HL-60/S4 (cell line): ENCODE results near the gene TXNDC17.

ENCODE experiments used
- in situ Hi-C: fragments of 300-500 bp; cut with MboI; formaldehyde crosslinking; loops from 2 replicates; pipeline ENCODE4 v1.14.3; 2022; ENCODE audit warnings: low sequenced_read_pairs

Gene TXNDC17

GRCh38 chr17:6660101-6660500, 19.2 kb downstream of the TXNDC17 start:
- in situ Hi-C loops = loop anchor here (10.0 kb wide), 1 partner anchor 345 kb away; no protein-coding TSS in a partner anchor

DNA sequence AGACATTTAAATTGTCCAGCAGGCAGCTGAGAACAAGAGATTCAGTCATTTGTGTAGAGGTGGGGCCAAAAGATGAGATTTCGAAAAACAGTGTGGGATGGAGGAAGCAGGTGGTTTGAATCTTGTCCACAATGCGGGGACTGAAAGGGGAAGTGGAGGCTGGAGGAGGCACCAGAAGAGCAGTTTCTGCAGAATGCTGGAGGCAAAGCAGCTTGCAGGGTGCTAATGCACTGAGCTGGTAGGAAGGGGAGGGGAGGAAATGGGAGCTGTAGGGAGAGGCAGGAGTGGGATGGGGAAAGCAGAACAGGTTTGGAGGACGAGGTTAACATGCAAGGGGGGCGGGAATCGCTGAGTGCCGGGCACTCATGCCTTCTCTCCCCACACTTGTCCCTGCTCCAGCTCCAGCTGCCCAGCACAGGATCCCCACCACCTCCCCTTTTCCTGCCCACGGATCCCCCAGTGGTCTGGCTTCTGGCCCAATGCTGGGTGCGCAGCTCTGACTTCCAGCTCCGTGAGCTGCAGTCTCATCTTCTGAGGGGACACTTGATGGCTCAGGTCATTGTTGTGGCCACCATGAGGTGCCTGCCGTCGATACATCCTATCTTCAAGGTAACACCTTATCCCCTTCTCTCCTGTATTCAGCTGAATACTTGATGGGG, 20.1 kb downstream of the TXNDC17 start:
- in situ Hi-C loops = loop anchor here (10.0 kb wide), 1 partner anchor 344 kb away; no protein-coding TSS in a partner anchor

DNA sequence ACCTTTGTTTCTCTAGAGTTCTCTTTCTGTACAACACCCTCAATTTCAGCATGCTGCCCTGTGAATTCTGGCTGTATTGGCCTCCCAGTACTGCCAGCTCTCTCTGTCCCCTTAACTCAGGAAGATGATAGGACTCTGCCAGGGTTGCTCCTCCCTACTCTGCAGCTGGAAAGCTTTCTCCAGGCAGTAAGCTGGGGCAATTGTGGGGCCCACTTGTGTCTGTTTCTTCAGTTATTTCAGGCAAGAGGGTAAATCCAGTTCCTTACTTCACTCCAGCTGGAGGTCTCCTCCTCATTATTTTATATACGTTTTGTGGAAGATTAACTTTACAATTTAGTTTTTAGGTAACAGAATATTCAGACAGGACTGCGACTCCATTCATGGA, 20.6 kb downstream of the TXNDC17 start:
- in situ Hi-C loops = loop anchor here (10.0 kb wide), 1 partner anchor 343 kb away; no protein-coding TSS in a partner anchor

DNA sequence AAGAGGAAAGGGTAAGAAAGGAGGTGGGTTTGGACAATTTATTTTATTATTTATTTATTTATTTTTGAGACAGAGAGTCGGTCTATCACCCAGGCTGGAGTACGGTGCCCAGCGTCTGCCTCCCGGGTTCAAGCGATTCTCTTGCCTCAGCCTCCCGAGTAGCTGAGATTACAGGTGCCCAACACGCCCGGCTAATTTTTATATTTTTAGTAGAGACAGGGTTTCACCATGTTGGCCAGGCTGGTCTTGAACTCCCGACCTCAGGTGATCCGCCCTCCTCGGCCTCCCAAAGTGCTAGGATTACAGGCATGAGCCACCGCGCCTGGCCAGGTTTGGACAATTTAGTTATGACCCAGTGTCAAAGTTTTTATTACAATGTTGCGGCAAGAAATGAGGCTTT, 22.3 kb downstream of the TXNDC17 start:
- in situ Hi-C loops = loop anchor here (10.0 kb wide), 1 partner anchor 342 kb away; no protein-coding TSS in a partner anchor

DNA sequence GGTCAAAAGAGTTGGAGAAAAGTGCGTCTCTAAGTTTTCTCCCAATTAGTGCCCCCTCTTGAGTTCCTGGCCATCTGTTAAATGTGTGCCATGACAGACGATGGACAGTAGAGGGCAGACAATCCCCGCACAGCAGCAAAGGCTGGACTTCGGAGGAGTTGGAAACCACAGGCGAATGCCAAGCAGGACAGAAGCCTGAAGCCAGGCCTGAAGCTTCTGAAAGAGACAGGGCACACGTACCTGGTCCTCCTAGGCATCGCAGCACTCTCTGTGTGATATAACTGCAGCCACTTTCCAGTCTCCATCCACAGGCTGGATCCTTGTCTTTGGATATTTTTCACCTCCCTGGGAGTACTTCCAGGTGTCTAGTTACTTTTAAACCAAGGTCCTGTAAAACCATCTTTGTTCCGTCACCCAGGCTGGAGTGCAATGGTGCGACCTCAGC, 25.2 kb downstream of the TXNDC17 start:
- in situ Hi-C loops = loop anchor here (10.0 kb wide), 1 partner anchor 339 kb away; no protein-coding TSS in a partner anchor

GRCh38 chr17:6666557-6666956, 25.7 kb downstream of the TXNDC17 start:
- in situ Hi-C loops = loop anchor here (10.0 kb wide), 1 partner anchor 338 kb away; no protein-coding TSS in a partner anchor

DNA sequence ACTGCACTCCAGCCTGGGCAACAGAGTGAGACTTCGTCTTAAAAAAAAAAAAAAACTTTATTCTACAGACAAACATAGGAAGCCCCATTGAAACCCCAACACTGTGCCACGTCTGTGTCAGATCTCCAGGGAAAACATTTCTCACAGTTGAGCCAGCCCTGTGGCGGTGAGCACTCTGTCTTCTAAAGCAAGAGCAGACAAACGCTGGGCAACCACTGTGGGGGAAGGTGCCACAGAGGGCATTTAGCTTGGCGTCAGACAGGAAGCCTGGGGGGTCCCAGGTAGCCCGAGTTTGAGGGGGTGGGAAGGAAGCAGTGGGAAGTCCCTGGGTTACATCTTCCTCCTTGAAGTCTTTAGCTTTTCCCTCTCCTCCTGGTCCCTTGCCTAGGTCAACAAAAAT, 26.7 kb downstream of the TXNDC17 start:
- in situ Hi-C loops = loop anchor here (10.0 kb wide), 1 partner anchor 337 kb away; no protein-coding TSS in a partner anchor

- in situ Hi-C loops = loop anchor here (10.0 kb wide), 1 partner anchor 337 kb away; no protein-coding TSS in a partner anchor
Observed at GRCh38 chr17:6668219-6668618, 27.4 kb downstream of the TXNDC17 start.

DNA sequence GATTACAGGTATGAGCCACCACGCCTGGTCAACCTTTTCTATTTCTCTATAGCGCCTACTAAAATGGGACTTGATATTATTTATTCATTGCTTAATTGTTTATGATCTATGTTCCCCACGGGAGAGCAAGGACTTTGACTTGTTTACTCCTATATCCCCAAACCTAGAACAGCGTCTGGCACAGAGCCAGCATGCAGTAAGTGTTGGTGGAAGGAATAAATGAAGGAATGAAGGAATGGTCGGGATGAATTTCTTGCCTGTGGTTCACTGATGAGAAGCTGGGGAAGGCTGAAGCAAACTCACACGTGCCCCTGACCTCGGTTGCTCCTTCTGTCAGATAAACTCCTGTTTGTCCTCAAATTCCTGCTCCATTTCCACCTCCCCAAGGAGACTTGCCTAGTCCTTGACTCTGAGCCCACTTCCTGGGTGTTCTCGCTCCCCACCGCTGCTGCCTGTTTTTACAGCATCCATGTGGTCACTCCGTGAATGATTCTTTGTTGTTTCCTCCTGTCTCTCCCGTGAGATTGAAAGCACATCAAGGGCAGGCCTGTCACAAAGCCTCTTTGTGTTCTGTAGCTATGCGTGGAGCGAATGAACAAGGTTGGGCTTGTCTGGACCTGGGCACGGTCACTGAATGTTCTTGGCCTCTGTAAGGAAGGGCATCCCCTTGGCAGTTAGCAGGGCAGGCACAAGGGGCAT, 28.0 kb downstream of the TXNDC17 start:
- in situ Hi-C loops = loop anchor here (10.0 kb wide), 1 partner anchor 336 kb away; no protein-coding TSS in a partner anchor

- in situ Hi-C loops = loop anchor here (10.0 kb wide), 1 partner anchor 335 kb away; no protein-coding TSS in a partner anchor
Observed at GRCh38 chr17:6669479-6670212, 28.8 kb downstream of the TXNDC17 start.

- in situ Hi-C loops = no loop called here
Observed at GRCh38 chr17:6670571-6670970, 29.7 kb downstream of the TXNDC17 start.

DNA sequence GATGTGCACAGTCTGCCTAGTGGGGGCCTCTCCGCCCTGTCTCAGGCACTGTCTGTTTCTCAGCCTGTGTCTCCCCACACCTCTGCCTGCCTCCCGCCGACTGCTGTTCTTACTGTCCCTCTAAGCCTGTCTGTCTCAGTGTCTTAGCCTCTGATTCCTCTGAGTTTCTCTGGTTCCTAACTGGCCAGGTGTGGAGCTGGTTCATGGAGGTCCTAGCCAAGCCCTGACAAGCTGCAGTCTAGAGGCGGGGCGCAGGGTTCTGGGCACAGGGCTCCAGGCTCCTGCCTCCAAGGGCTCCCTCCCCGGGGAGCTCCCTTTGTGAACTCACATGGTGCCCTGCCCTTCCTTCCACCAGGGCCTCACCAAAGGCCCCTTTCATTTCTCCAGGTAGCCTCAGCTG, 30.1 kb downstream of the TXNDC17 start:
- in situ Hi-C loops = no loop called here

GRCh38 chr17:6671431-6671830, 30.6 kb downstream of the TXNDC17 start:
- in situ Hi-C loops = no loop called here

GRCh38 chr17:6674586-6674985, 33.7 kb downstream of the TXNDC17 start:
- in situ Hi-C loops = no loop called here

- in situ Hi-C loops = no loop called here
Observed at GRCh38 chr17:6675201-6675825, 34.5 kb downstream of the TXNDC17 start.

DNA sequence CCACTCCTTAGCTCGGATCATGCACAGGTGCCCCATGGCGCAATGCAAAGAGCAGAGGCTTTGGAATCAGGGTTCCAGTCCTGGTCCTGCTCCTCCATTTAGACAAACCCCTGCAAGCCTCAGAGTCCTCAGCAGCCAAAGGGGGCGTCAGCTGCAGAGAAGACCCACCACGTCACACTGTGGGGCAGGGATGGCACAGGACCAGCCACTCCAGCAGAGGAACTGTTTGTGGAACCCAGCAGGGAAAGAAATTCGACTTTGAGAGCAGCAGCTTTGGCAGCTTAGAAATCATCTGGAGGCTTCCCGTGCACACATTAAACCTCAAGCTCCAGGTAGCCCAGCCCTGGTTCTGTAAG, 35.9 kb downstream of the TXNDC17 start:
- in situ Hi-C loops = no loop called here

GRCh38 chr17:6677158-6677831, 36.4 kb downstream of the TXNDC17 start:
- in situ Hi-C loops = no loop called here

DNA sequence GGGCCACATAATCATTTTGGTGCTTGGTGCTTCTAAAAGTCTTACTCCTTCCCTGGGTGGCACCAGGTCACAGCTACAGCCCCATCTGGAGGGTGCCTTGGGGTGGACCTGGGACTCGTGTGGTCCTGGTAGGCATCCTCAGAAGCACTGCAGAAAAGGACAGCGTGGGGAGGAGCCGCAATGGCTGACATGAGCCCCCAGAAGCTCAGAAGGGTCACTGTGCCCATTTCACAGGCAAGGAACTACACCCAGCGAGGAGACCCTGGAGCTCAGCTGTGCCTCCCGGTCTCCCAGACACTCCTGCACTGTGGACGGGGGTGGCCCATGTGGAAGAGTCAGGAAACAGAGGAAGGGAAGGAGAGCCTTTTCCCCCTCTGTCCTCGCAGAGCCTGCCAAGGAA, 37.1 kb downstream of the TXNDC17 start:
- in situ Hi-C loops = no loop called here

DNA sequence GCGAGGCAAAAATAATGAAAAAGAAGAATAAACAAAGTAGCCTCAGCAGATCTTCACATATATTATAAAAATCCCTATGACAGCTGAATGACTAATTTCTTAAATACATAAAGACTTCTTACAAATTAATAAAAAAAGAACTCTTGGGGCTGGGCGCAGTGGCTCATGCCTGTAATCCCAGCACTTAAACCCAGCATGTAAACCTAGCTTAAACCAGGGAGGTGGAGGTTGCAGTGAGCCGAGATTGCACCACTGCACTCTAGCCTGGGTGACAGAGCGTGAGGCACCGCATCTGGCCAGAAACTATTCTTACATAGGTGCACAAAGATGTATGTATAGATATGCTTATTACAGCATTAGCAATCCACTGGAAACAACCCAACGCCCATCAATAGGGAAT, 38.4 kb downstream of the TXNDC17 start:
- in situ Hi-C loops = no loop called here

GRCh38 chr17:6681176-6681575, 40.3 kb downstream of the TXNDC17 start:
- in situ Hi-C loops = no loop called here
